ENCODE data around the gene BTBD1. TPM values are rescaled to one million over a fixed set of nuclear protein-coding genes. Genes with fewer than 3 reads are reported as not detected.
"Not testable (repeated sequence)": the region's sequence is repeated elsewhere in the genome, so short reads cannot be mapped to it uniquely, and the experiment has no call there.

Gene BTBD1
- total and polyA plus RNA-seq, 8 donors = 41.4 to 64.5 (median 62.4) TPM

DNA sequence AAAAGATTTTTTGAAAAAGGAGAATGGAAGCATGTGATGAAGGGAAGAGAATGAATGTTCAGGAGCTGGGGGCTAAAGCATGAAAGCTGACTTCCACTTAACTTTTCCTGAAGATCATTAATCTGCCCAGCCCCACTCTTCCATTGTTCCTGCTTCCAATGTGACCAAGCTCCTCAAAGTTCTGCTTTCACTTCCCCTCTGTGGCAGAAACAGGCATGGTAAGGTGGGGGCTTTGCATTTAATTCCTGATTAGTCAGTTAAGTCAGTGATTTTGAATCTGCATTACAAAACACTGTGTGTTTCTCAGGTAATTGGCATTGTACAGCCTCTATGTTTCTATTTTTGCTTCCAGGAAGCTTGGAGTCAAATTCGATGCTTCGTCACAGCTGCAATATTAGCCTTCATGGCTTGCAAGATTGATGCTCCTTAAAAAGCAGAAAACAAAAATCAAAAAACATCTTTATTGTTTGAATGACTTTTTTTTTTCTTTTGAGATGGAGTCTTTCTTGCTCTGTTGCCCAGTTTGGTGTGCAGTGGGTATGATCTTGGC is 33.1 kb upstream of the BTBD1 start:
- TF ChIP-seq, protein P1, sequence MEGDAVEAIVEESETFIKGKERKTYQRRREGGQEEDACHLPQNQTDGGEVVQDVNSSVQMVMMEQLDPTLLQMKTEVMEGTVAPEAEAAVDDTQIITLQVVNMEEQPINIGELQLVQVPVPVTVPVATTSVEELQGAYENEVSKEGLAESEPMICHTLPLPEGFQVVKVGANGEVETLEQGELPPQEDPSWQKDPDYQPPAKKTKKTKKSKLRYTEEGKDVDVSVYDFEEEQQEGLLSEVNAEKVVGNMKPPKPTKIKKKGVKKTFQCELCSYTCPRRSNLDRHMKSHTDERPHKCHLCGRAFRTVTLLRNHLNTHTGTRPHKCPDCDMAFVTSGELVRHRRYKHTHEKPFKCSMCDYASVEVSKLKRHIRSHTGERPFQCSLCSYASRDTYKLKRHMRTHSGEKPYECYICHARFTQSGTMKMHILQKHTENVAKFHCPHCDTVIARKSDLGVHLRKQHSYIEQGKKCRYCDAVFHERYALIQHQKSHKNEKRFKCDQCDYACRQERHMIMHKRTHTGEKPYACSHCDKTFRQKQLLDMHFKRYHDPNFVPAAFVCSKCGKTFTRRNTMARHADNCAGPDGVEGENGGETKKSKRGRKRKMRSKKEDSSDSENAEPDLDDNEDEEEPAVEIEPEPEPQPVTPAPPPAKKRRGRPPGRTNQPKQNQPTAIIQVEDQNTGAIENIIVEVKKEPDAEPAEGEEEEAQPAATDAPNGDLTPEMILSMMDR (IDR thresholded peaks at IDR 0.05) = no peak
- H3K4me1 ChIP-seq = peaks cover 0 to 11% of the 10 kb centered on the region in 2 donors
- no peaks in the 10 kb centered on the region for H3K9me3 ChIP-seq
- no peaks in the 10 kb centered on the region for H3K27me3 ChIP-seq
- intact Hi-C loops (cut with DNase I) = no loop called here
- no peaks in the 10 kb centered on the region for H3K36me3 ChIP-seq
- H3K27ac ChIP-seq = no peak overlapping the region
- no peak overlapping the region for H3K4me3 ChIP-seq
- DNase-seq (no peak), ATAC-seq (peak; percentile 54)

DNA sequence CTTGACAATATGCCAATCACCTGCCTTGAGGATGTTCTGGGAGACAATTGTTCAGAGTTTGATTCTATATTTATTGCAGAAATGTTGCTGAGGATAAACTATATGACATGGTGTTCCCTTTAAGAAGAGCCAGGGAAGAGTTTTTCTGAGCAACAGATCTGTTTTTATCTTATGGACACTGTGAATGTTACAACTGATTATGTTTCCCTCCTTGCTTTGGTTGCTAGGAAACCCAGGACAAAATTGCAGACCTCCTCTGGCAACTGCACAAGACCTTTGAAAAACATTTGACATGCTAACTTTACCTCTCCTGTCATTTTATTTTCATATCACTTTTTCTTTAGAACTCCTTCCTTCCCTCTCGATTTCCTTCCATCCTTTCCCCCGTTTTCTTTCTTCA is 32.2 kb upstream of the BTBD1 start:
- ATAC-seq (no peak), DNase-seq (no peak)
- intact Hi-C loops (cut with DNase I) = no loop called here
- Histone ChIP-seq H3K27ac (no peak overlapping the region), H3K36me3 (no peaks in the 10 kb centered on the region), H3K9me3 (no peaks in the 10 kb centered on the region), H3K4me3 (no peak overlapping the region), H3K27me3 (no peaks in the 10 kb centered on the region), H3K4me1 (peaks cover 0 to 11% of the 10 kb centered on the region in 2 donors)
- TF ChIP-seq, protein P1 (IDR thresholded peaks at IDR 0.05) = no peak

DNA sequence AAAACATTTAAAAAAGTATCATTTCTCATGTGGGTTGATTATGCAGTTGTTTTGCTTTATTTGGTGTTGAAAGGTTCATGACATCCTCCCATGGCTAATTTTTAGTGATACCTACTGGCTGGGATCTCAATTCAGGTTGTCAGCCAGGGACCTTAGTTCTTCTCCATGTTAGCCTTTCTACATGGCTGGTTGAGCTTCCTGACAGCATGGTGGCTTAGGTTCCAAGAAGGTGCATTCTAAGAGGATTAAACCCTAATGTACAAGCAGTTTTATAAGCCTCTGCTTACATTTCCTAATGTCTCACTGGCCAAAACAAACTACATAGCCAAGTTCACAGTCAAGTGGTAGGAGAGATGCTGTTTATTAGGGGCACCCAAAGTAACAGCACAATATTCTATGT is 31.0 kb upstream of the BTBD1 start:
- ATAC-seq (no peak), DNase-seq (no peak)
- TF ChIP-seq, protein P1 (IDR thresholded peaks at IDR 0.05) = no peak
- Histone ChIP-seq H3K27ac (no peak overlapping the region), H3K4me3 (no peak overlapping the region), H3K9me3 (no peaks in the 10 kb centered on the region), H3K27me3 (no peaks in the 10 kb centered on the region), H3K36me3 (no peaks in the 10 kb centered on the region), H3K4me1 (peaks cover 0 to 16% of the 10 kb centered on the region in 2 donors)
- intact Hi-C loops (cut with DNase I) = no loop called here

DNA sequence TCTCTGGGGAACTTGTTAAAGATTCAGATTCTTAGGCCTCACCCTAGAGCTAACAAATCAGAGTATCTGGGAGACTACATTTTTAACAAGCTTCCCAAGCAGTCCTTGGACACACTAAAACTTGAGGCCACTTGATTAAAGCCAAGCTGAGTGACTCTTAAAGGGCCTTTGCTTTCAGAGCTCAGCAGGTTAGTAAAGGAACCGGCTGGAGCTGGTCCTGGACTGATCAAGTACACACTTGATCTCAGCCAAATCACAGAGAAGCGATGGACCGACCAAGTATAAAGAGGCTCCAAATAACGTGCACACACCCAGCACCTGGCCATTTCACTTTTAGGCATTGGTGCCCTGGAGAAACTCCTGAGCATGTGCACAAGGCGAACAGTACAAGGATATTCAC is 27.5 kb upstream of the BTBD1 start:
- Histone ChIP-seq H3K36me3 (no peaks in the 10 kb centered on the region), H3K4me3 (no peak overlapping the region), H3K9me3 (no peaks in the 10 kb centered on the region), H3K27me3 (no peaks in the 10 kb centered on the region), H3K27ac (no peak overlapping the region), H3K4me1 (peaks cover 0 to 19% of the 10 kb centered on the region in 2 donors)
- TF ChIP-seq, protein P1 (IDR thresholded peaks at IDR 0.05) = no peak
- peak in 1 of 4 donors; percentile 53 for DNase-seq
- ATAC-seq = peak; percentile 93
- intact Hi-C loops (cut with DNase I) = no loop called here

DNA sequence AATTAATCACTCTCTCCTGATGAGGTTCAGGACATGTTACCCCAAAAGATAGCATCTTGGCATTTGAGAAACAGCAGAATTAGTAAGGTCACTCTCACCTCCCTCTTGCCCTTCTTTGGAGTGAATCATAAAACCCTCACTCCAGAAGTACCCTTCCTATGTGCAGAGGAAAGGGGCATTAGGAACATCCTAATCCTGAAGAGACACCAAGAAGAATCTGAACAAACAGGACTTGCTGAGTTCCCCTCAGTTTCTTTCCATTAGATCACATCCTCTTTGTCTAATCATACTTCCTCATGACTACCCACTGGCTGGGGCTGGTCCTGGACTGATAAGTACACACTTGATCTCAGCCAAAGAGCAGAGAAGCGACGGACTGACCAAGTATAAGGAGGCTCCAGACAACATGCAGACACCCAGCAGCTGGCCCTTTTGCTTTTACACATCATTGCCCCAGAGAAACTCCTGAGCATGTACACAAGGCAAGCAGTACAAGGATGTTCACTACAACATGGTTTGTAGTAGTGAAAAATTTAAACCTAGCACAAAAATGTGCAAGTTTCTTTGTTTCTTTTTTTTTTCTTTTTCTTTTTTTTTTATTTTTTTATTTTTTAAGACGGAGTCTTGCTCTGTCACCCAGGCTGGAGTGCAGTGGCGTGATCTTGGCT is 25.4 kb upstream of the BTBD1 start:
- Histone ChIP-seq H3K27me3 (no peaks in the 10 kb centered on the region), H3K9me3 (no peaks in the 10 kb centered on the region), H3K4me1 (peaks cover 0 to 19% of the 10 kb centered on the region in 2 donors), H3K36me3 (no peaks in the 10 kb centered on the region), H3K27ac (peak overlapping the region; percentile 54 to 74), H3K4me3 (no peak overlapping the region)
- intact Hi-C loops (cut with DNase I) = no loop called here
- DNase-seq (peak in 3 of 4 donors; percentile 57 to 79 (median 72)), ATAC-seq (peak; percentile 83)
- TF ChIP-seq, protein P1 (IDR thresholded peaks at IDR 0.05) = no peak

DNA sequence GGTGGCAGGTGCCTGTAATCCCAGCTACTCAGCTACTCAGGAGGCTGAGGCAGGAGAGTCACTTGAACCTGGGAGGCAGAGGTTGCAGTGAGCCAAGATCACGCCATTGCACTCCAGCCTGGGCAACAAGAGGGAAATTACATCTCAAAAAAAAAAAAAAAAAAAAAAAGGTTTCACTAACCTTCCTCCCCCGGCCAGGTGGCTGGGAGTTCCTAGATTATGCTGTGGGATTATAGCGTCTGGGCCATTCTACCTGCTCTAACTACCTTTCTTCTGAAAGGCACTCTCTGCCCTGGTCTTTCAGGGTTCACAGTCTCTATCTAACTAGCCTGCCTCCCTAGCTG is 24.9 kb upstream of the BTBD1 start:
- Histone ChIP-seq H3K4me1 (peaks cover 0 to 19% of the 10 kb centered on the region in 2 donors), H3K27ac (peak overlapping the region; percentile 54 to 74)
- H3K9me3 ChIP-seq; H3K36me3 ChIP-seq; H3K27me3 ChIP-seq; H3K4me3 ChIP-seq; DNase-seq; ATAC-seq; intact Hi-C loops (cut with DNase I): not testable (repeated sequence)

Measured in left lung (tissue), 10 donors.